A673 (cell line): ENCODE data around the gene ZNF277. TPM values are rescaled to one million over a fixed set of nuclear protein-coding genes. Genes with fewer than 3 reads are reported as not detected.

ENCODE experiments used
- BruUV-seq: library from RNA; stranded (reverse); fragments of 400-500 nt; replicated peaks from 2 replicates; lab custom pipeline; 2021; lab: Mats Ljungman, UMichigan
- CTCF ChIA-PET: fragments of 300-600 bp; sonication (Branson Sonifier 250); formaldehyde crosslinking; loops from one replicate; lab custom pipeline; 2022; ENCODE audit warnings: antibody characterized with exemption; lab: Charles Lee
- POLR2A ChIA-PET: fragments of 300-600 bp; sonication (Branson Sonifier 250); formaldehyde crosslinking; loops from one replicate; lab custom pipeline; 2022; ENCODE audit warnings: antibody characterized with exemption; ENCODE audit not compliant: low non-redundant PET; lab: Charles Lee
- DNase-seq: peaks from one replicate; pipeline ENCODE4 v3.0.0-alpha.2; 2015; ENCODE audit warnings: low spot score
- H3K27ac ChIP-seq: fragments of 200-600 bp; sonication (generic); 2 replicates; pipeline ENCODE4 v1.5.1; 2016; ENCODE audit warnings: mixed run types, low read depth, mild to moderate bottlenecking, mixed read lengths, antibody characterized with exemption, low read length; ENCODE audit not compliant: poor library complexity, severe bottlenecking
- H3K27me3 ChIP-seq: fragments of 200-600 bp; sonication (generic); replicated peaks from 2 replicates; pipeline ENCODE4 v1.6.1; 2017; ENCODE audit warnings: mixed run types, low read depth, mild to moderate bottlenecking, mixed read lengths, antibody characterized with exemption, low read length; ENCODE audit not compliant: insufficient read depth, poor library complexity
- H3K36me3 ChIP-seq: fragments of 200-600 bp; sonication (generic); 2 replicates; pipeline ENCODE4 v1.6.1; 2016; ENCODE audit warnings: mixed run types, mild to moderate bottlenecking, mixed read lengths, antibody characterized with exemption, low read length; ENCODE audit not compliant: insufficient read depth, poor library complexity, severe bottlenecking
- H3K4me1 ChIP-seq: fragments of 200-600 bp; sonication (generic); 2 replicates; pipeline ENCODE4 v1.6.1; 2017; ENCODE audit warnings: mixed run types, mild to moderate bottlenecking, mixed read lengths, antibody characterized with exemption, low read length; ENCODE audit not compliant: insufficient read depth, poor library complexity, severe bottlenecking
- H3K4me3 ChIP-seq: fragments of 200-600 bp; sonication (generic); 2 replicates; pipeline ENCODE4 v1.5.1; 2016; ENCODE audit warnings: low read depth, mixed run types, mild to moderate bottlenecking, mixed read lengths, low read length; ENCODE audit not compliant: poor library complexity, severe bottlenecking
- H3K9me3 ChIP-seq: fragments of 200-600 bp; sonication (generic); 2 replicates; pipeline ENCODE4 v1.6.1; 2016; ENCODE audit warnings: mixed run types, low read depth, mild to moderate bottlenecking, mixed read lengths, antibody characterized with exemption, low read length; ENCODE audit not compliant: poor library complexity, severe bottlenecking
- EZH2 ChIP-seq: fragments of 200-600 bp; sonication (generic); IDR thresholded peaks from 2 replicates; pipeline ENCODE4 v1.6.1; 2017; ENCODE audit warnings: borderline replicate concordance, low read depth, mild to moderate bottlenecking, mixed read lengths, antibody characterized with exemption, low read length; ENCODE audit not compliant: poor library complexity, severe bottlenecking
- intact Hi-C: fragments of 100-400 bp; cut with micrococcal nuclease; formaldehyde crosslinking; loops from one replicate; pipeline ENCODE4 v1.10.0; 2022; ENCODE audit not compliant: unreplicated experiment
- total RNA-seq: library from RNA; stranded (reverse); gene quantifications from 2 replicates; pipeline ENCODE4 v1.2.3, GENCODE V29; 2021
- TF ChIP-seq, protein P1 (sequence below): fragments of 300-800, 200-600 bp; sonication (generic); conservative IDR thresholded peaks from 2 replicates; pipeline ENCODE4 v1.5.1; 2017; ENCODE audit warnings: low read depth, mild to moderate bottlenecking, antibody characterized with exemption, low read length, moderate library complexity, mixed read lengths

Gene ZNF277
- total RNA-seq, 1 experiment from 2014 or later, result 17.7 TPM

GRCh38 chr7:112195717-112196116 is 10.8 kb upstream of the ZNF277 start:
- Histone ChIP-seq H3K4me3 (no peak overlapping the region), H3K9me3 (no peaks in the 10 kb centered on the region), H3K4me1 (peaks cover 9% of the 10 kb centered on the region), H3K27me3 (no peaks in the 10 kb centered on the region), H3K27ac (no peak overlapping the region), H3K36me3 (no peaks in the 10 kb centered on the region)
- ChIA-PET CTCF (no interaction called here), POLR2A (no interaction called here)
- no TSS peak for BruUV-seq
- DNase-seq, result no peak
- intact Hi-C loops, result no loop called here
- TF ChIP-seq, protein P1, sequence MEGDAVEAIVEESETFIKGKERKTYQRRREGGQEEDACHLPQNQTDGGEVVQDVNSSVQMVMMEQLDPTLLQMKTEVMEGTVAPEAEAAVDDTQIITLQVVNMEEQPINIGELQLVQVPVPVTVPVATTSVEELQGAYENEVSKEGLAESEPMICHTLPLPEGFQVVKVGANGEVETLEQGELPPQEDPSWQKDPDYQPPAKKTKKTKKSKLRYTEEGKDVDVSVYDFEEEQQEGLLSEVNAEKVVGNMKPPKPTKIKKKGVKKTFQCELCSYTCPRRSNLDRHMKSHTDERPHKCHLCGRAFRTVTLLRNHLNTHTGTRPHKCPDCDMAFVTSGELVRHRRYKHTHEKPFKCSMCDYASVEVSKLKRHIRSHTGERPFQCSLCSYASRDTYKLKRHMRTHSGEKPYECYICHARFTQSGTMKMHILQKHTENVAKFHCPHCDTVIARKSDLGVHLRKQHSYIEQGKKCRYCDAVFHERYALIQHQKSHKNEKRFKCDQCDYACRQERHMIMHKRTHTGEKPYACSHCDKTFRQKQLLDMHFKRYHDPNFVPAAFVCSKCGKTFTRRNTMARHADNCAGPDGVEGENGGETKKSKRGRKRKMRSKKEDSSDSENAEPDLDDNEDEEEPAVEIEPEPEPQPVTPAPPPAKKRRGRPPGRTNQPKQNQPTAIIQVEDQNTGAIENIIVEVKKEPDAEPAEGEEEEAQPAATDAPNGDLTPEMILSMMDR, result no peak
- TF ChIP-seq EZH2, result no peak

DNA sequence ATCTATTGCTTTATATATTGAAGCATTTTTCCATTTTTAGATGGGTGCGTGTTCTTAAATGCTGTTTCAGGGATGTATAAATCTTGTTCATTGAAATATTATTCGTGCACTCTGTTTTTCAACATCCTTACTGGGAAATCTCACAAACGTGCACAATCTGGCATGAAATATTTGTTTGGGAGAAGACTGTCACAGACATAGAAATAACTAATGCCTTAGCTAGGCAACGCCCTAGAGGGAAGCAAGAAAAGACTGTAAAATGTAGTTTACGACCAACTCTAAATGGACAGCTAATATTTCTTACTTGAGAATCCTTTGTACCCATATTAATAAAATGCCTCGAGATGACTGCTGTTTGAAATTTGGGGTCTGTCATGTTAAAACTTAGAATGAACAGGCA is 9.2 kb upstream of the ZNF277 start:
- intact Hi-C loops, result no loop called here
- Histone ChIP-seq H3K9me3 (no peaks in the 10 kb centered on the region), H3K4me1 (peaks cover 16% of the 10 kb centered on the region), H3K27me3 (no peaks in the 10 kb centered on the region), H3K4me3 (no peak overlapping the region), H3K36me3 (no peaks in the 10 kb centered on the region), H3K27ac (no peak overlapping the region)
- no TSS peak for BruUV-seq
- no peak for DNase-seq
- POLR2A ChIA-PET, result no interaction called here
- CTCF ChIA-PET, result no interaction called here
- TF ChIP-seq, protein P1, result no peak
- no peak for TF ChIP-seq EZH2

DNA sequence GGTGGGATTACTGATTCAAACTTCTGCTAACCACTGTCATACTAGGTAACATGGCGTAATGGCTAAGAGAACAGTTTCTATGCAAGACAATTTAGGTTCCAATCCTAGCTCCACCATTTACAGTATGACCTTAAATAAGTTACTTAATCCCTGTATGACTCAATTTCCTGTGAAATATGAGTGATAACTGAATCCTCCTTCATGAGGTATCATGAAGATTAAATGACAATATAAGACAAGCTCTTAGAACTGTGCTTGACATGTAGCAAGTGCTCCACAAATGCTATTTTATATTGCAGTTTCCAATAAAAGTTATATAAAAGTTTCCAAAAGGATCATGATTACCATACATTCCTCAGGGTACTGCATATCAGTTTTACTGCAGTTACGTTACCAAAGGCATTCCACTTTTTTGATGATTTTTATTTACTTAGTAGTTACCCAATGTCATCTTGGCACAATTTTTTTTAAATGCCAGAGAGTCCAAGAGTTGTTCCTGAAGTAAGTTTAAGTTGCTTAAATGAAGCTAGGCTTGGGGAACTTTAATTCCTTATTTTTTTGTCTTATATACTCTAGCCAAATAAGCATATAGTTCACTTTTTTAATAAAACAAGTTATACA is 7.3 kb upstream of the ZNF277 start:
- H3K27ac ChIP-seq, result no peak overlapping the region
- H3K27me3 ChIP-seq, result no peaks in the 10 kb centered on the region
- intact Hi-C loops, result no loop called here
- no peaks in the 10 kb centered on the region for H3K36me3 ChIP-seq
- no TSS peak for BruUV-seq
- TF ChIP-seq EZH2, result no peak
- TF ChIP-seq, protein P1, result no peak
- ChIA-PET CTCF (no interaction called here), POLR2A (interaction anchor here (0.9 kb wide), 1 partner anchor 569 kb away, joined by 3 read pairs; no protein-coding TSS in a partner anchor)
- H3K4me1 ChIP-seq, result peaks cover 28% of the 10 kb centered on the region
- DNase-seq, result peak; percentile 51
- H3K4me3 ChIP-seq, result no peak overlapping the region
- H3K9me3 ChIP-seq, result no peaks in the 10 kb centered on the region
